Endodermal cell (in vitro differentiated cells): ENCODE measurements around the gene UGT1A10. TPM values are rescaled to one million over a fixed set of nuclear protein-coding genes. Genes with fewer than 3 reads are reported as not detected.
"Not testable (repeated sequence)": the region's sequence is repeated elsewhere in the genome, so short reads cannot be mapped to it uniquely, and the experiment has no call there.

ENCODE experiments used
- DNase-seq: peaks from one replicate; pipeline ENCODE4 v3.0.0-alpha.2; 2017
- H3K27ac ChIP-seq: 2 replicates; pipeline ENCODE4 v1.5.1; 2013; ENCODE audit warnings: mild to moderate bottlenecking, low read depth, low read length, moderate library complexity
- H3K27me3 ChIP-seq: 2 replicates; pipeline ENCODE4 v1.6.1; 2013; ENCODE audit warnings: mild to moderate bottlenecking, low read length, moderate library complexity; ENCODE audit not compliant: insufficient read depth, control insufficient read depth, poor library complexity, severe bottlenecking
- H3K36me3 ChIP-seq: 2 replicates; pipeline ENCODE4 v1.7.0; 2013; ENCODE audit warnings: mild to moderate bottlenecking, low read length, moderate library complexity; ENCODE audit not compliant: control insufficient read depth, insufficient read depth
- H3K4me1 ChIP-seq: one replicate; pipeline ENCODE4 v1.7.0; 2013; ENCODE audit warnings: low read length; ENCODE audit not compliant: control insufficient read depth, insufficient read depth
- H3K4me3 ChIP-seq: 2 replicates; pipeline ENCODE4 v1.5.1; 2013; ENCODE audit warnings: mild to moderate bottlenecking, low read length, moderate library complexity
- H3K9ac ChIP-seq: 2 replicates; pipeline ENCODE4 v1.6.1; 2013; ENCODE audit warnings: mild to moderate bottlenecking, low read length, moderate library complexity; ENCODE audit not compliant: poor library complexity, severe bottlenecking; ENCODE audit errors: extremely low read depth
- H3K9me3 ChIP-seq: 2 replicates; pipeline ENCODE4 v1.6.1; 2013; ENCODE audit warnings: mild to moderate bottlenecking, low read length, moderate library complexity; ENCODE audit not compliant: control insufficient read depth
- H3K27ac Mint-ChIP-seq: 2 replicates; pipeline ENCODE4 v1.8.0; 2020; ENCODE audit warnings: mixed read lengths
- H3K27me3 Mint-ChIP-seq: 2 replicates; pipeline ENCODE4 v1.8.0; 2021; ENCODE audit warnings: mild to moderate bottlenecking, mixed read lengths; ENCODE audit not compliant: insufficient read depth
- H3K36me3 Mint-ChIP-seq: 2 replicates; pipeline ENCODE4 v1.8.0; 2020; ENCODE audit warnings: low read depth, mixed read lengths
- H3K4me1 Mint-ChIP-seq: 2 replicates; pipeline ENCODE4 v1.8.0; 2020; ENCODE audit warnings: mixed read lengths
- H3K4me3 Mint-ChIP-seq: 2 replicates; pipeline ENCODE4 v1.8.0; 2020; ENCODE audit warnings: mild to moderate bottlenecking, moderate library complexity, mixed read lengths
- H3K9me3 Mint-ChIP-seq: 2 replicates; pipeline ENCODE4 v1.8.0; 2020; ENCODE audit warnings: mild to moderate bottlenecking, mixed read lengths
- CTCF ChIP-seq: fragments of 200-600 bp; sonication (generic); conservative IDR thresholded peaks from 2 replicates; pipeline ENCODE4 v1.5.0; 2021; ENCODE audit warnings: antibody characterized with exemption, mild to moderate bottlenecking
- WGBS, 2 experiments: methylation state at CpG; one replicate each; pipeline versions ENCODE4 v1.1.5 to v1.1.7; 2013; ENCODE audit warnings: missing lambda C conversion rate in 2 of 2, mixed read lengths in 1 of 2; ENCODE audit not compliant: insufficient coverage in 1 of 2, insufficient read length in 1 of 2; 5-methylcytosine and 5-hydroxymethylcytosine counted together
- total RNA-seq, 2 donors: library from RNA; stranded (reverse); fragmentation: NEBNext Ultra II Directional in 1 of 2; extraction: Animal tissue kit (Norgen Biotek cat#: 25700) in 1 of 2; gene quantifications; 2 replicates in 1 of 2; 3 replicates in 1 of 2; pipeline ENCODE4 v1.2.1, GENCODE V29; 2021

UGT1A10 gene
- total RNA-seq, 2 donors from 2014 or later: 0.13 TPM; not detected in 1

GRCh38 chr2:233740870-233741269 lies 104.6 kb downstream of the UGT1A10 start:
- no peak overlapping the region for H3K9ac ChIP-seq
- H3K4me3 ChIP-seq: no peak overlapping the region
- H3K36me3 ChIP-seq: no peaks in the 10 kb centered on the region
- H3K27ac ChIP-seq: no peak overlapping the region
- Mint-ChIP-seq H3K27me3 (peaks cover 8% of the 10 kb centered on the region), H3K9me3 (peaks cover 26% of the 10 kb centered on the region), H3K27ac (no peak overlapping the region), H3K36me3 (no peaks in the 10 kb centered on the region), H3K4me1 (no peaks in the 10 kb centered on the region), H3K4me3 (no peak overlapping the region)
- peaks cover 22% of the 10 kb centered on the region for H3K9me3 ChIP-seq
- no peaks in the 10 kb centered on the region for H3K27me3 ChIP-seq
- WGBS, 2 experiments: 63 to 79% methylated on average over 1 to 2 of the region's 2 CpGs
- no peak for TF ChIP-seq CTCF
- H3K4me1 ChIP-seq: no peaks in the 10 kb centered on the region
- no peak for DNase-seq

- Mint-ChIP-seq H3K9me3 (peaks cover 23% of the 10 kb centered on the region), H3K4me3 (no peak overlapping the region), H3K4me1 (no peaks in the 10 kb centered on the region), H3K27me3 (peaks cover 10% of the 10 kb centered on the region), H3K36me3 (no peaks in the 10 kb centered on the region), H3K27ac (no peak overlapping the region)
- TF ChIP-seq CTCF: no peak
- Histone ChIP-seq H3K4me3 (no peak overlapping the region), H3K36me3 (no peaks in the 10 kb centered on the region), H3K9ac (no peak overlapping the region), H3K4me1 (no peaks in the 10 kb centered on the region), H3K27me3 (no peaks in the 10 kb centered on the region), H3K27ac (no peak overlapping the region), H3K9me3 (peaks cover 16% of the 10 kb centered on the region)
- WGBS, 2 experiments: 94 to 98% methylated on average over 36 to 44 of the region's 46 CpGs
- DNase-seq: no peak
These were observed 107.4 kb downstream of the UGT1A10 start for GRCh38 chr2:233743464-233744259.

- no peaks in the 10 kb centered on the region for H3K36me3 Mint-ChIP-seq
- WGBS, 2 experiments: 92 to 100% methylated on average over 3 to 5 of the region's 5 CpGs
- peaks cover 10% of the 10 kb centered on the region for H3K27me3 Mint-ChIP-seq
- no peak overlapping the region for H3K4me3 Mint-ChIP-seq
- Histone ChIP-seq H3K9me3 (peaks cover 5% of the 10 kb centered on the region), H3K4me1 (no peaks in the 10 kb centered on the region), H3K36me3 (no peaks in the 10 kb centered on the region), H3K27ac (no peak overlapping the region), H3K27me3 (no peaks in the 10 kb centered on the region), H3K9ac (no peak overlapping the region), H3K4me3 (no peak overlapping the region)
- H3K4me1 Mint-ChIP-seq: no peaks in the 10 kb centered on the region
- peaks cover 22% of the 10 kb centered on the region for H3K9me3 Mint-ChIP-seq
- DNase-seq: no peak
- H3K27ac Mint-ChIP-seq: no peak overlapping the region
- no peak for TF ChIP-seq CTCF
These were observed 109.0 kb downstream of the UGT1A10 start for GRCh38 chr2:233745073-233745755.

GRCh38 chr2:233745838-233746237 lies 109.6 kb downstream of the UGT1A10 start:
- not testable (repeated sequence) for H3K36me3 ChIP-seq, H3K4me1 ChIP-seq, H3K27ac ChIP-seq, H3K4me3 ChIP-seq, H3K9ac ChIP-seq, H3K27me3 ChIP-seq, DNase-seq, H3K4me1 Mint-ChIP-seq, H3K9me3 ChIP-seq, H3K36me3 Mint-ChIP-seq, H3K27me3 Mint-ChIP-seq, H3K27ac Mint-ChIP-seq, H3K4me3 Mint-ChIP-seq
- WGBS, 2 experiments: 95 to 100% methylated on average over 1 to 2 of the region's 2 CpGs
- H3K9me3 Mint-ChIP-seq: peaks cover 24% of the 10 kb centered on the region
